Measurements from ENCODE around the gene TMEM164. TPM values are rescaled to one million over a fixed set of nuclear protein-coding genes. Genes with fewer than 3 reads are reported as not detected.

The TMEM164 gene
- total and polyA plus RNA-seq, 2 experiments from 2014 or later = 3.4 to 17.2 TPM

DNA sequence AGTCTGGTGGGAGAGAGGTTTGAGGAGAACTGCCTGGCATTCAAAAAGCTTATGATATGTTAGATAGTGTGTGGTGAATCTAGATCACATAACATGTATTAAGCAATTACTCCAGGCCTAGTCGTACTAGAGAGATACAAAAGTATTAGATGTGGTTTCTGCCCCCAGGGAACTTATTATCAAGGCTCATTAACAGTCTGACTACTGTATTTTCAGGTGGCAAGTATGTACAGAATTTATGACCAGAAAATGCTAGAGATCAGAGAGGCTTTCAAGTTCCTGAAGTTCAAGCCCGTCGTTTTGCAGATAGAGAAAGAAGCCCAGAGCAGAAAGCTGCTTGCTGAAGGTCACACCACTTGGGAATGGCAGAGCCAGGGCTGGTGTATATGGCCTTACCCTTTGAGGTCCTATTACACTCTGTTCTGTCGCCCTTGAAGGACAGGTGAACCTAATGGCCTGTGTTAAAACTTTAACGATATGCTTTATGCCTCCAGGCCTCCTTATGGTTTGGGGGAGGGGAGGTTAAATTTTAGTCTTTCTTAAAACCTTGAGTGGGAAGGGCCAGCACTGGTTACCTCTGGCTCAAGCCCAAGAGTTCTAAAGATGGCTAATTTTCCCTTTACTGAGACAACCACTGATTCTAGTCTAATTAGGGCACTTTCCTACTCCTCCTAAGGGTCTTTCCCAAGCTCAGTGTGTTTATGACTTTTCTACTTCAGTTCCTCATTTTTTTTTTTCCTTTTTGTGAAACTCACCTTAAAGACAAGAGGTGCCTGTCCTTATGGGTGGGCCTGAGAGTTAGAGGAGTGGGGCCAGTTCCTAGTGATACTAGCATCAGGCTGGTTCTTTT lies 19.9 kb downstream of the TMEM164 start:
- Histone ChIP-seq H3F3A (replicated peaks; ENCODE audit: low read depth) (no peaks in the 10 kb centered on the region), H3K4me2 (no peak overlapping the region), H3K9me2 (ENCODE audit: insufficient read depth) (no peaks in the 10 kb centered on the region), H3K79me2 (replicated peaks; ENCODE audit: insufficient read depth) (no peaks in the 10 kb centered on the region), H3K27ac (ENCODE audit: low read depth) (no peak overlapping the region), H4K20me1 (replicated peaks; ENCODE audit: insufficient read depth) (no peaks in the 10 kb centered on the region), H3K36me3 (ENCODE audit: insufficient read depth) (no peaks in the 10 kb centered on the region), H3K27me3 (ENCODE audit: insufficient read depth) (no peaks in the 10 kb centered on the region), H3K4me3 (no peak overlapping the region), H2AFZ (no peak overlapping the region), H3K4me1 (ENCODE audit: insufficient read depth) (no peaks in the 10 kb centered on the region; the same call in 1 of the 2 replicates)
- TF ChIP-seq JUNB (IDR thresholded peaks at IDR 0.05; ENCODE audit: unreplicated experiment) (no peak), STAT1 (IDR thresholded peaks at IDR 0.05; ENCODE audit: unreplicated experiment) (no peak), ZNF331 (CRISPR knock-in tag; IDR thresholded peaks at IDR 0.05; ENCODE audit: low read depth) (no peak), EZH2phosphoT487 (IDR thresholded peaks at IDR 0.05; ENCODE audit: unreplicated experiment) (no peak), CREB1 (CRISPR knock-in tag; IDR thresholded peaks at IDR 0.05; ENCODE audit: low read depth) (no peak)
- TF ChIP-seq, protein P1, sequence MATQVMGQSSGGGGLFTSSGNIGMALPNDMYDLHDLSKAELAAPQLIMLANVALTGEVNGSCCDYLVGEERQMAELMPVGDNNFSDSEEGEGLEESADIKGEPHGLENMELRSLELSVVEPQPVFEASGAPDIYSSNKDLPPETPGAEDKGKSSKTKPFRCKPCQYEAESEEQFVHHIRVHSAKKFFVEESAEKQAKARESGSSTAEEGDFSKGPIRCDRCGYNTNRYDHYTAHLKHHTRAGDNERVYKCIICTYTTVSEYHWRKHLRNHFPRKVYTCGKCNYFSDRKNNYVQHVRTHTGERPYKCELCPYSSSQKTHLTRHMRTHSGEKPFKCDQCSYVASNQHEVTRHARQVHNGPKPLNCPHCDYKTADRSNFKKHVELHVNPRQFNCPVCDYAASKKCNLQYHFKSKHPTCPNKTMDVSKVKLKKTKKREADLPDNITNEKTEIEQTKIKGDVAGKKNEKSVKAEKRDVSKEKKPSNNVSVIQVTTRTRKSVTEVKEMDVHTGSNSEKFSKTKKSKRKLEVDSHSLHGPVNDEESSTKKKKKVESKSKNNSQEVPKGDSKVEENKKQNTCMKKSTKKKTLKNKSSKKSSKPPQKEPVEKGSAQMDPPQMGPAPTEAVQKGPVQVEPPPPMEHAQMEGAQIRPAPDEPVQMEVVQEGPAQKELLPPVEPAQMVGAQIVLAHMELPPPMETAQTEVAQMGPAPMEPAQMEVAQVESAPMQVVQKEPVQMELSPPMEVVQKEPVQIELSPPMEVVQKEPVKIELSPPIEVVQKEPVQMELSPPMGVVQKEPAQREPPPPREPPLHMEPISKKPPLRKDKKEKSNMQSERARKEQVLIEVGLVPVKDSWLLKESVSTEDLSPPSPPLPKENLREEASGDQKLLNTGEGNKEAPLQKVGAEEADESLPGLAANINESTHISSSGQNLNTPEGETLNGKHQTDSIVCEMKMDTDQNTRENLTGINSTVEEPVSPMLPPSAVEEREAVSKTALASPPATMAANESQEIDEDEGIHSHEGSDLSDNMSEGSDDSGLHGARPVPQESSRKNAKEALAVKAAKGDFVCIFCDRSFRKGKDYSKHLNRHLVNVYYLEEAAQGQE (IDR thresholded peaks at IDR 0.05; ENCODE audit: unreplicated experiment) = no peak
- TF ChIP-seq, protein P2, sequence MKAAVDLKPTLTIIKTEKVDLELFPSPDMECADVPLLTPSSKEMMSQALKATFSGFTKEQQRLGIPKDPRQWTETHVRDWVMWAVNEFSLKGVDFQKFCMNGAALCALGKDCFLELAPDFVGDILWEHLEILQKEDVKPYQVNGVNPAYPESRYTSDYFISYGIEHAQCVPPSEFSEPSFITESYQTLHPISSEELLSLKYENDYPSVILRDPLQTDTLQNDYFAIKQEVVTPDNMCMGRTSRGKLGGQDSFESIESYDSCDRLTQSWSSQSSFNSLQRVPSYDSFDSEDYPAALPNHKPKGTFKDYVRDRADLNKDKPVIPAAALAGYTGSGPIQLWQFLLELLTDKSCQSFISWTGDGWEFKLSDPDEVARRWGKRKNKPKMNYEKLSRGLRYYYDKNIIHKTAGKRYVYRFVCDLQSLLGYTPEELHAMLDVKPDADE (IDR thresholded peaks at IDR 0.05) = no peak
- H3K4me3 Mint-ChIP-seq = no peak overlapping the region
- peaks cover 2% of the 10 kb centered on the region for H3K27me3 Mint-ChIP-seq (ENCODE audit: insufficient read depth, low read depth, poor library complexity)
- ATAC-seq (no peak), DNase-seq (ENCODE audit: low spot score) (no peak)
- no peak overlapping the region for H3K27ac Mint-ChIP-seq
- H3K4me1 Mint-ChIP-seq = peaks cover 11% of the 10 kb centered on the region; the same call in 2 of the 3 replicates
- no peaks in the 10 kb centered on the region for H3K9me3 Mint-ChIP-seq
- H3K36me3 Mint-ChIP-seq (ENCODE audit: low read depth) = no peaks in the 10 kb centered on the region

GRCh38 chrX:110025395-110025794 lies 22.5 kb downstream of the TMEM164 start:
- Mint-ChIP-seq H3K36me3 (ENCODE audit: low read depth) (no peaks in the 10 kb centered on the region), H3K9me3 (no peaks in the 10 kb centered on the region), H3K4me1 (peaks cover 16% of the 10 kb centered on the region), H3K27me3 (ENCODE audit: insufficient read depth, low read depth, poor library complexity) (peaks cover 2% of the 10 kb centered on the region), H3K4me3 (no peak overlapping the region), H3K27ac (peak overlapping the region; percentile 40)
- H3K27me3 ChIP-seq (ENCODE audit: insufficient read depth) = no peaks in the 10 kb centered on the region
- no peaks in the 10 kb centered on the region; the same call in 1 of the 2 replicates for H3K4me1 ChIP-seq (ENCODE audit: insufficient read depth)
- no peaks in the 10 kb centered on the region for H3K79me2 ChIP-seq (replicated peaks; ENCODE audit: insufficient read depth)
- no peak for ATAC-seq
- H3K27ac ChIP-seq (ENCODE audit: low read depth) = no peak overlapping the region
- no peaks in the 10 kb centered on the region for H4K20me1 ChIP-seq (replicated peaks; ENCODE audit: insufficient read depth)
- H3K4me2 ChIP-seq = no peak overlapping the region
- no peaks in the 10 kb centered on the region for H3K36me3 ChIP-seq (ENCODE audit: insufficient read depth)
- no peak for DNase-seq (ENCODE audit: low spot score)
- no peak overlapping the region for H3K4me3 ChIP-seq
- H2AFZ ChIP-seq = no peak overlapping the region
- no peaks in the 10 kb centered on the region for H3F3A ChIP-seq (replicated peaks; ENCODE audit: low read depth)
- no peaks in the 10 kb centered on the region for H3K9me2 ChIP-seq (ENCODE audit: insufficient read depth)
- TF ChIP-seq JUNB (IDR thresholded peaks at IDR 0.05; ENCODE audit: unreplicated experiment) (no peak), STAT1 (IDR thresholded peaks at IDR 0.05; ENCODE audit: unreplicated experiment) (no peak), CREB1 (CRISPR knock-in tag; IDR thresholded peaks at IDR 0.05; ENCODE audit: low read depth) (no peak), EZH2phosphoT487 (IDR thresholded peaks at IDR 0.05; ENCODE audit: unreplicated experiment) (no peak), ZNF331 (CRISPR knock-in tag; IDR thresholded peaks at IDR 0.05; ENCODE audit: low read depth) (no peak)
- TF ChIP-seq, protein P2 (IDR thresholded peaks at IDR 0.05) = no peak
